CD14-positive monocyte (primary cell): Measurements from ENCODE around the gene RPL18. TPM values are rescaled to one million over a fixed set of nuclear protein-coding genes. Genes with fewer than 3 reads are reported as not detected.

Experiments
- DNase-seq, 3 donors: peaks; one replicate each; pipeline ENCODE4 v3.0.0-alpha.2; 2011 to 2022
- H2AFZ ChIP-seq: 2 replicates; pipeline ENCODE4 v1.6.0; 2012; ENCODE audit warnings: mild to moderate bottlenecking, low read depth, low read length, inconsistent platforms; ENCODE audit not compliant: insufficient read depth, poor library complexity, severe bottlenecking
- H3K27ac ChIP-seq, 2 donors: 1 replicate in 1 of 2; 2 replicates in 1 of 2; pipeline ENCODE4 v1.5.1; 2012 to 2013; ENCODE audit warnings: low read length in 2 of 2, control low read depth in 1 of 2, inconsistent platforms in 1 of 2, low read depth in 1 of 2, mild to moderate bottlenecking in 1 of 2
- H3K27me3 ChIP-seq, 2 donors: one replicate each; pipeline versions ENCODE4 v1.6.0 to v1.6.1; 2011 to 2013; ENCODE audit warnings: low read length in 2 of 2; ENCODE audit not compliant: control insufficient read depth in 2 of 2, insufficient read depth in 2 of 2
- H3K36me3 ChIP-seq, 2 donors: replicated peaks in 1 of 2; 1 replicate in 1 of 2; 2 replicates in 1 of 2; pipeline versions ENCODE4 v1.5.1 to v1.6.1; 2012 to 2013; ENCODE audit warnings: low read length in 2 of 2, control low read depth in 1 of 2, inconsistent platforms in 1 of 2, mild to moderate bottlenecking in 1 of 2; ENCODE audit not compliant: insufficient read depth in 2 of 2, control insufficient read depth in 1 of 2
- H3K4me1 ChIP-seq, 2 donors: 1 replicate in 1 of 2; 2 replicates in 1 of 2; pipeline versions ENCODE4 v1.5.1 to v1.6.1; 2012 to 2013; ENCODE audit warnings: low read length in 2 of 2, control low read depth in 1 of 2, inconsistent platforms in 1 of 2, mild to moderate bottlenecking in 1 of 2, moderate library complexity in 1 of 2; ENCODE audit not compliant: insufficient read depth in 2 of 2, control insufficient read depth in 1 of 2
- H3K4me2 ChIP-seq: replicated peaks from 2 replicates; pipeline ENCODE3; 2012; ENCODE audit warnings: low read length, moderate library complexity, mild to moderate bottlenecking; ENCODE audit not compliant: poor library complexity, severe bottlenecking; ENCODE audit errors: extremely low read depth
- H3K4me3 ChIP-seq, 3 experiments: fragments of 200-600 bp in 1 of 3; sonication (generic) in 1 of 3; replicated peaks in 1 of 3; 1 replicate in 2 of 3; 2 replicates in 1 of 3; pipeline ENCODE4 v1.5.1; 2011 to 2013; ENCODE audit warnings: low read length in 3 of 3, mild to moderate bottlenecking in 3 of 3, control low read depth in 2 of 3, low read depth in 2 of 3, inconsistent platforms in 1 of 3, moderate library complexity in 1 of 3
- H3K79me2 ChIP-seq: 2 replicates; pipeline ENCODE4 v1.6.0; 2012; ENCODE audit warnings: mild to moderate bottlenecking, control low read depth, inconsistent platforms, low read length, moderate library complexity; ENCODE audit not compliant: insufficient read depth
- H3K9ac ChIP-seq: 2 replicates; pipeline ENCODE4 v1.6.0; 2017; ENCODE audit warnings: low read length, mild to moderate bottlenecking; ENCODE audit not compliant: insufficient read depth, poor library complexity, severe bottlenecking
- H3K9me3 ChIP-seq, 2 donors: replicated peaks in 1 of 2; 1 replicate in 1 of 2; 2 replicates in 1 of 2; pipeline versions ENCODE4 v1.5.1 to v1.6.1; 2012 to 2013; ENCODE audit warnings: low read length in 2 of 2, control low read depth in 1 of 2; ENCODE audit not compliant: control insufficient read depth in 1 of 2, insufficient read depth in 1 of 2
- H4K20me1 ChIP-seq: 2 replicates; pipeline ENCODE4 v1.6.0; 2012; ENCODE audit warnings: mild to moderate bottlenecking, low read length, control low read depth, moderate library complexity; ENCODE audit not compliant: insufficient read depth
- H3K27ac Mint-ChIP-seq, 7 donors: one replicate each; pipeline ENCODE4 v1.8.0; 2020; ENCODE audit warnings: mild to moderate bottlenecking in 7 of 7, mixed read lengths in 7 of 7, moderate library complexity in 6 of 7, inconsistent platforms in 2 of 7
- H3K27me3 Mint-ChIP-seq, 3 donors: one replicate each; pipeline ENCODE4 v1.8.0; 2021 to 2022; ENCODE audit warnings: low read depth in 3 of 3, mild to moderate bottlenecking in 3 of 3, mixed read lengths in 3 of 3, moderate library complexity in 3 of 3, inconsistent platforms in 1 of 3
- H3K36me3 Mint-ChIP-seq, 2 donors: one replicate each; pipeline ENCODE4 v1.8.0; 2020; ENCODE audit warnings: mixed read lengths in 2 of 2, inconsistent platforms in 1 of 2, mild to moderate bottlenecking in 1 of 2
- H3K4me1 Mint-ChIP-seq: one replicate; pipeline ENCODE4 v1.8.0; 2020; ENCODE audit warnings: mild to moderate bottlenecking, mixed read lengths
- H3K4me3 Mint-ChIP-seq, 2 donors: one replicate each; pipeline ENCODE4 v1.8.0; 2020; ENCODE audit warnings: mild to moderate bottlenecking in 2 of 2, mixed read lengths in 2 of 2, moderate library complexity in 1 of 2
- H3K9me3 Mint-ChIP-seq, 7 donors: one replicate each; pipeline ENCODE4 v1.8.0; 2020 to 2022; ENCODE audit warnings: mixed read lengths in 7 of 7, mild to moderate bottlenecking in 6 of 7, moderate library complexity in 6 of 7, inconsistent platforms in 2 of 7
- CTCF ChIP-seq: fragments of 200-600 bp; IDR thresholded peaks from one replicate; pipeline ENCODE4 v1.8.0; 2022; ENCODE audit warnings: antibody characterized with exemption, mild to moderate bottlenecking
- WGBS: methylation state at CpG from one replicate; pipeline ENCODE4 v1.1.5; 2013; ENCODE audit warnings: missing lambda C conversion rate; ENCODE audit not compliant: insufficient coverage; 5-methylcytosine and 5-hydroxymethylcytosine counted together
- intact Hi-C, 2 donors: fragments of 100-400 bp; cut with micrococcal nuclease; formaldehyde crosslinking; loops; one replicate each; pipeline versions ENCODE4 v1.15.0 to v1.15.1; 2023
- polyA plus RNA-seq, 3 donors: library from polyadenylated mRNA; depleted of rRNA in 1 of 3; unstranded in 2 of 3; stranded (reverse) in 1 of 3; fragments of 300-500 nt in 2 of 3; fragments of >200 nt in 1 of 3; fragmentation: Illumina TruSeq in 2 of 3; gene quantifications; 1 replicate in 2 of 3; 2 replicates in 1 of 3; pipeline ENCODE4 v1.2.3, GENCODE V29; 2012 to 2021

RPL18 gene
- polyA plus RNA-seq, 3 donors, result 803 to 1,540 (median 892) TPM

DNA sequence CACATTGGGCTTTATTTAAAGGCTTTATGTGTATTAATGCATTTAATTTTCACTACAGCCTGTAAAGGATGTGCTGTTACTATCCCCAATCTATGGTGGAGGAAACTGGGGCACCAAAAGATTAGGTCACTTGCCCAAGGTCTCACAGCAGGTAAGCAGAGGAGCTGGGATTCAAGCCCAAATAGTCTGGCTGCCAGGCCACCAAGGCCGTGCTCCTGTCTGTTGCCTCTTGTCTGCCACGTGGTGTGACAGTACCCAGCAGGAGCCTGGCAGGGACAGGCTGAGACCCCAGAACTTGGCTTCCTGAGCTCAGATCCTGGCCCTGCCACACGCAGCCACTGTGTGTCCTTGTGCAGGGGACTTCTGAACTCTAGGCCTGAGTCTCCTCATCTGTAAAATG lies 49.4 kb upstream of the RPL18 start:
- H3K4me1 ChIP-seq, result no peaks in the 10 kb centered on the region
- H2AFZ ChIP-seq, result no peak overlapping the region
- Mint-ChIP-seq H3K9me3 (peaks cover 0 to 7% (median 6%) of the 10 kb centered on the region in 7 donors), H3K4me3 (no peak overlapping the region), H3K36me3 (no peaks in the 10 kb centered on the region), H3K27me3 (no peaks in the 10 kb centered on the region), H3K27ac (no peak overlapping the region), H3K4me1 (no peaks in the 10 kb centered on the region)
- intact Hi-C loops, result no loop called here
- no peaks in the 10 kb centered on the region for H3K36me3 ChIP-seq
- no peaks in the 10 kb centered on the region for H3K79me2 ChIP-seq
- H3K4me3 ChIP-seq, result no peak overlapping the region
- no peaks in the 10 kb centered on the region for H4K20me1 ChIP-seq
- no peaks in the 10 kb centered on the region for H3K9me3 ChIP-seq
- no peak overlapping the region for H3K9ac ChIP-seq
- H3K4me2 ChIP-seq, result no peak overlapping the region
- no peaks in the 10 kb centered on the region for H3K27me3 ChIP-seq
- WGBS, result 93% methylated on average over 3 of the region's 3 CpGs
- no peak for DNase-seq
- H3K27ac ChIP-seq, result no peak overlapping the region
- TF ChIP-seq CTCF, result no peak

DNA sequence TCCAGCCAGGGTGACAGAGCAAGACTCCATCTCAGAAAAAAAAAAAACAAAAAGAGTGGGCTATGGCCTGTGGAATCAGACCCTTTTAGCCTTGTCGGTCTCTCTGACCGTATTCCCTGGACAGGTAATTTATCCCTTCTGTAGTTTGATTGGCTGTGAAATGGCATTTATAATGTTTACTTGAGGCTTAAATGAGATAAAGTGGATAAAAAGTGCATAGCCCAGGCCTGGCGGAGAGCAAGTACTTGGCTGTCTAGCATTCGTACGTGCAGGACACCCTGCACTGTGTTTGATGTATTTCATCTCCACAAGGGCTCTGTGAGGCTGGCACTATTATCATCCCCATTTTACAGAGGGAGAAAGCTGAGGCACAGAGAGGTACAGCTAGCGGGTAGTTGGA lies 46.8 kb upstream of the RPL18 start:
- H3K4me3 Mint-ChIP-seq, result no peak overlapping the region
- Histone ChIP-seq H3K4me1 (peaks cover 7 to 8% of the 10 kb centered on the region in 2 donors), H3K4me3 (no peak overlapping the region), H4K20me1 (no peaks in the 10 kb centered on the region), H3K27me3 (no peaks in the 10 kb centered on the region), H3K36me3 (no peaks in the 10 kb centered on the region), H3K27ac (no peak overlapping the region), H3K9ac (no peak overlapping the region), H3K79me2 (no peaks in the 10 kb centered on the region), H3K9me3 (no peaks in the 10 kb centered on the region), H3K4me2 (no peak overlapping the region), H2AFZ (no peak overlapping the region)
- intact Hi-C loops, result no loop called here
- peaks cover 0 to 7% (median 6%) of the 10 kb centered on the region in 7 donors for H3K9me3 Mint-ChIP-seq
- H3K36me3 Mint-ChIP-seq, result no peaks in the 10 kb centered on the region
- DNase-seq, result no peak
- peaks cover 0 to 2% (median 2%) of the 10 kb centered on the region in 3 donors for H3K27me3 Mint-ChIP-seq
- peaks cover 9% of the 10 kb centered on the region for H3K4me1 Mint-ChIP-seq
- WGBS, result 94% methylated on average over 5 of the region's 6 CpGs
- no peak for TF ChIP-seq CTCF
- H3K27ac Mint-ChIP-seq, result no peak overlapping the region
